Vagina (tissue), 2 donors: ENCODE data around the gene SLC25A10.

Experiments used
- CTCF ChIP-seq, 3 experiments: fragments of 450-650 bp in 2 of 3; fragments of 200-600 bp in 1 of 3; sonication (generic) in 1 of 3; IDR thresholded peaks; one replicate each; pipeline ENCODE4 v1.5.1; 2017 to 2019; ENCODE audit warnings: antibody characterized with exemption in 3 of 3, mild to moderate bottlenecking in 2 of 3, moderate library complexity in 2 of 3
- POLR2A ChIP-seq, 2 donors: fragments of 450-650 bp; IDR thresholded peaks; one replicate each; pipeline ENCODE4 v1.6.1; 2017; ENCODE audit warnings: antibody characterized with exemption in 2 of 2, mild to moderate bottlenecking in 2 of 2, moderate library complexity in 2 of 2
- POLR2AphosphoS5 ChIP-seq, 2 donors: sonication (generic); formaldehyde crosslinking; IDR thresholded peaks; one replicate each; pipeline ENCODE4 v1.9.0; 2017; ENCODE audit warnings: antibody characterized with exemption in 2 of 2, mild to moderate bottlenecking in 2 of 2, low read depth in 1 of 2; ENCODE audit not compliant: insufficient read depth in 1 of 2

DNA sequence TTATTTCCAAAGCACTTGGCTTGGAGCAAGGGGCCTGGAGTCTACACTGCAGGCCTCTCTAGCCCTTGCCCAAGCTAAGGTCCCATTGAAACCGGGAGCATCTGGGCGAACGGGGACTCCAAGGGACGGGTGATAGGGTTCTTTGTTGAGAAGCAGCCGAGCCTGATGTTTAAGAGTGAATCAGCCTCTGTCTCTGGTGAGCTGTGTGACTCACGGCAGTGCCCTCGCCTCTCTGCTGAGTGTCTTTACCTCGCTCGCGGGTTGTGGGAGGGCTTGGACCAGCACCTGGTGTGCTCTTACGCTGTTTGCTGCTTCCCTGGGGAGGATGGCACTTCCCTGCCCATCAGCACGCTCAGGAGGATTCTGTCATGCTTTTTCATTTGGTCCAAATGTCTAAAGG lies 27.0 kb upstream of the SLC25A10 start:
- no peak for TF ChIP-seq CTCF (IDR thresholded peaks at IDR 0.05)
- TF ChIP-seq POLR2A (IDR thresholded peaks at IDR 0.05): no peak
- TF ChIP-seq POLR2AphosphoS5 (IDR thresholded peaks at IDR 0.05; ENCODE audit: insufficient read depth in 1 of 2, low read depth in 1 of 2): no peak
